Loucy (cell line): ENCODE results near the gene PHTF1.

ENCODE experiments used
- CTCF ChIP-seq: fragments of 200-600 bp; sonication (generic); conservative IDR thresholded peaks from 2 replicates; pipeline ENCODE4 v1.5.1; 2014; ENCODE audit warnings: mild to moderate bottlenecking, antibody characterized with exemption, low read length
- EZH2phosphoT487 ChIP-seq: fragments of 200-600 bp; IDR thresholded peaks from 2 replicates; pipeline ENCODE4 v1.6.1; 2018; ENCODE audit warnings: antibody characterized with exemption, mild to moderate bottlenecking, moderate library complexity, borderline replicate concordance

- TF ChIP-seq CTCF (no peak), EZH2phosphoT487 (no peak)
Observed at GRCh38 chr1:113686891-113687618, 72.2 kb downstream of the PHTF1 start.
